ENCODE measurements around the gene ARHGAP26. TPM values are rescaled to one million over a fixed set of nuclear protein-coding genes. Genes with fewer than 3 reads are reported as not detected.
"Not testable (repeated sequence)": the region's sequence is repeated elsewhere in the genome, so short reads cannot be mapped to it uniquely, and the experiment has no call there.

ARHGAP26 gene
- total RNA-seq, 1 donor from 2014 or later = 20.0 TPM

DNA sequence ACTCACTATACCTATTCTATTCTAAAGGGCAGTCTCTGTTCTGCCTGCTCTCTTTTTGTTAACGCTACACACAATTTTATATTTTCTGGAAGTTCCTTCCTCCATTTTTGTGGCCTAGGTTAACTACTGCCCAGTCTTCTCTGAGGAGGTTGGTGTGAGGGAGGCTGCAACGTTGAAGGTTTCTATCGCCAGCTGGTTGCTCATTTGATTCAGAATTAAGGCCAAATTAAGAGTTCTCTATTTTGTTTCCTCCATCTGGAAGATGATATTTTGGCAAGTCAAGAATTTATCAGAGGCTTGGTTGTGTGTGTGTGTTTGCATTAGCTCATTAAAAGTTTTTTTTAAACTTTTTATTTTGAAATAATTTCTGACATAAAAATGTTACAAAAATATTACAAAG lies 175.1 kb downstream of the ARHGAP26 start:
- Mint-ChIP-seq H3K9me3 (peaks cover 4% of the 10 kb centered on the region), H3K27me3 (ENCODE audit: insufficient read depth) (no peaks in the 10 kb centered on the region), H3K36me3 (ENCODE audit: low read depth) (peaks cover 12% of the 10 kb centered on the region), H3K4me3 (no peak overlapping the region), H3K27ac (no peak overlapping the region), H3K4me1 (ENCODE audit: low read depth) (peaks cover 39% of the 10 kb centered on the region)
- no peak for DNase-seq (ENCODE audit: low spot score)
- intact Hi-C loops (cut with micrococcal nuclease) = no loop called here

DNA sequence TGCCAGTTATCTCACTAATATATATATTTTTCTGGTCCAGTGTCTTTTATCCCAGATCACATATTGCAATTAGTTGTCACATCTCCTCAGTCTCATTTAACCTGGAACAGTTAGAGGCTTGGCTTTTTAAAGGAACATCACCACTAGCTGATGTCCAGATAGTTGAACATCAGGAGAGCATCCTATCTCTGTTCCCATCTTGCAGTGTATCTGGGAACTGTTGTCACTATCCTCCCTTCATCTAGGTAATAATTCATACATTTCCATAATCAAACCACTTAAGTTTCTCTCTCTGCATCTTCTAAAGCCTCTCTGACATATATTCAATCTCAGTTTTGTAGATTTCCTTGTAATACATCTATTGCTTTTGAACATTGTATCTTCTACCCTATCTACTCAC lies 175.7 kb downstream of the ARHGAP26 start:
- intact Hi-C loops (cut with micrococcal nuclease) = no loop called here
- DNase-seq (ENCODE audit: low spot score) = no peak
- H3K4me3 Mint-ChIP-seq = no peak overlapping the region
- H3K36me3 Mint-ChIP-seq (ENCODE audit: low read depth) = peaks cover 12% of the 10 kb centered on the region
- H3K27me3 Mint-ChIP-seq (ENCODE audit: insufficient read depth) = no peaks in the 10 kb centered on the region
- peaks cover 43% of the 10 kb centered on the region for H3K4me1 Mint-ChIP-seq (ENCODE audit: low read depth)
- peaks cover 4% of the 10 kb centered on the region for H3K9me3 Mint-ChIP-seq
- H3K27ac Mint-ChIP-seq = no peak overlapping the region

DNA sequence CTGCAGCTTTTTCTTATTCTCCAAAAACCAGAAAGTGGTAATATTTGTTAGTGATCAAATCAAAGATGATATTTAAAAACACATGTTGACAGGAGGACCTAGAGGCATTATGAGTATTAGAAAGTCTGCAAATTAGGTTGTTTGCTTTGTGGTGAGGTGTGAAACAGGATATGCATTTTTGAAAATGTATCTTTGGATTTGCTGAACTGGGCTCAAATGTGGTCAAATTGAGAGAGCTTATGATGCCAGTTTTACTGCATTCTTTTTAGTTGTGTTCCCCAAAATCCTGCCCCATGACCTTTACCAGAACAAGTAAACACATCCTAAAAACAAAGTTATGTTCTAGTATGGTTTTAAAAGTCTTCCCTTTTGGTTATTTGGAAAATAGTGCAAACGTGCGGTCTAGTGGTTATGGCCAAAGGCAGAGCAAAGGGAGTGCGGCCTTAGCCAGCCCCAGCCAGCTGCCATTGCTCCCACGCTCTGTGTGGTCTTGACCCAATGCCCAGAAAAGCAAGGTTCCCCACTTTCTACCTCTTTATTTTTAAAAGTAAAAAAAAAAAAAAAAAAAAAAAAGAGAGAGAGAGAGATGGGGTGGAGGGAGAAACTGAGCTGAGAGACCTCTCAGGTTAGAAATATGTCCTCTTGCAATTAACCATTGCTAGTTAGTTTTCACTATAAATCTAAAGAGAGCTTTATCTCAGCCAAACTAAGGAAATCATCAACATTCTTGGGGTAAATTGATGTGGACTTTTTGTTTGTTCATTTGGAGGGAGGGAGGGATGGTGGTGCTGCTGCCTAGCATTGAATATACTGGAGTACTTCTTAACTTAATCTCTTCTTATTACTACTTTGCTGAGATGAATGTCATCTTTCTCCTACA lies 176.6 kb downstream of the ARHGAP26 start:
- Mint-ChIP-seq H3K9me3 (peaks cover 4% of the 10 kb centered on the region), H3K4me3 (no peak overlapping the region), H3K27me3 (ENCODE audit: insufficient read depth) (no peaks in the 10 kb centered on the region), H3K36me3 (ENCODE audit: low read depth) (peaks cover 10% of the 10 kb centered on the region), H3K27ac (no peak overlapping the region), H3K4me1 (ENCODE audit: low read depth) (peaks cover 35% of the 10 kb centered on the region)
- DNase-seq (ENCODE audit: low spot score) = no peak
- intact Hi-C loops (cut with micrococcal nuclease) = no loop called here

DNA sequence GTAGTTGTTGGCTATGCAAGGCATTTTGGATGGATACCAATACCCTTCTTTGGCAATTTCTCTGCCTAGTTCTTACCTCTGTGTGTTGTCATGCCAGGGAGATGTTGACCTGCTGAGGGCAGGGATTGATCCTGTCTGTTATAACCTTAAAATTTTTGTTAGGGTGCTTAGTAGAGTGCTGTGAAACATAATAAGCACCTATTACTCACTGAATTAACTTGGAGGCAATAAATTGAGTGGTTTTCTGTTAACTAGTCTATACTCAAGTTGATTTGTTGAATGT lies 177.2 kb downstream of the ARHGAP26 start:
- Mint-ChIP-seq H3K4me1 (ENCODE audit: low read depth) (peaks cover 37% of the 10 kb centered on the region), H3K4me3 (no peak overlapping the region), H3K27ac (no peak overlapping the region), H3K27me3 (ENCODE audit: insufficient read depth) (no peaks in the 10 kb centered on the region), H3K9me3 (peaks cover 4% of the 10 kb centered on the region), H3K36me3 (ENCODE audit: low read depth) (peaks cover 15% of the 10 kb centered on the region)
- no peak for DNase-seq (ENCODE audit: low spot score)
- intact Hi-C loops (cut with micrococcal nuclease) = no loop called here

DNA sequence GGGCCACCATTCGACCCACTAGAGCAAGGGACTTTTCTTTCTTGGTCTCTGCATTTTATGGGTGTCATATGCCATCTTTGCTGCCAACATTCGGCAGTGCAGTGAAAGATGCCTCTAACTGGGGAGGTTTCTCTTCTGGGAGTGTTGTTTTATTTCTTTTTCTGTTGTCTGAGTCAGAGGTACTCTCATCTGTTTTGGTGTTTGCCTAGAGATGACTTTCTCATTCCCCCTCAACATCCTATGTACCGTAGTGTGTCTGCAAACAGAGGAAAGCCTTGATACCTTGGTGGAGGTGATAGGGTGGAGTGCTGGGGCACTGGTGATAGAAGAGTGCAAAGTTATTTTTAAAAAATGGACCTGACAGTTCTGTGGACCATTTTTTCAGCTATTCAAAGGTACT lies 182.1 kb downstream of the ARHGAP26 start:
- Mint-ChIP-seq H3K4me1 (ENCODE audit: low read depth) (peaks cover 23% of the 10 kb centered on the region), H3K27ac (no peak overlapping the region), H3K36me3 (ENCODE audit: low read depth) (peaks cover 15% of the 10 kb centered on the region), H3K4me3 (no peak overlapping the region), H3K27me3 (ENCODE audit: insufficient read depth) (no peaks in the 10 kb centered on the region), H3K9me3 (peaks cover 4% of the 10 kb centered on the region)
- DNase-seq (ENCODE audit: low spot score) = no peak
- intact Hi-C loops (cut with micrococcal nuclease) = no loop called here

DNA sequence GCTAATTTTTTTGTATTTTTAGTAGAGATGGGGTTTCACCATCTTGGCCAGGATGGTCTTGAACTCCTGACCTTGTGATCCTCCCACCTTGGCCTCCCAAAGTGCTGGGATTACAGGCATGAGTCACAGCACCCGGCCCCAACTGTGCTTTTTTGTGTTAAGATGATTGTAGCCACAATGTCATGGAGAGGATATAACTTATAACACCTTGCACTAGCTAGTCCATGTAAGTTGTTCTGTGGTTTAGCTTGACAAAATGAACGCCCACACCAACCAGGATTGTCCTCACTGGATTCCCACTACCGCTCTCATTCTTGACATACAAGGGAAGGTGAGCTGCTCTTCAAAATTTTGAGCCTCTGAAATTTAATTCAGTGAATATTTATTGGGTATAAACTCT lies 182.7 kb downstream of the ARHGAP26 start:
- H3K27me3 Mint-ChIP-seq (ENCODE audit: insufficient read depth); DNase-seq (ENCODE audit: low spot score); intact Hi-C loops (cut with micrococcal nuclease): not testable (repeated sequence)

DNA sequence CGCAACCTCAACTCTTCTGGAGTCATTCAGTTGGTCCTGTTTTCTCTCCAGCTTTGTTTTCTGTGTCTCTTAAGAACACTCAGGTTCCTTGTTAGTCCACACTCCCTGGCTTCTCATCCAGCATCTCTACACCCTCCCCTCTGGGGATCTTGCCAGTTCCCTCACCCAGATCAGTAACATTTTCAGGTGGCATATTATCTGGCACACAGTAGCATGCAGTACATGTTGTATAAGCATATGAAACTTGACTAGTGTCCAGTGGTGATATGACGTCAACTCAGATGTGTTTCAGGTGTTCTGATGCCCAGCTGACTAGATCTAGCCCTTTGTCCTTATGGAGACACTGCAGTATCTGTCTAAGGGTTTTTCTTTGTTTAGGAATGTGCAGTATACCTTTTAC lies 184.3 kb downstream of the ARHGAP26 start:
- H3K4me3 Mint-ChIP-seq = no peak overlapping the region
- H3K36me3 Mint-ChIP-seq (ENCODE audit: low read depth) = peaks cover 12% of the 10 kb centered on the region
- no peaks in the 10 kb centered on the region for H3K27me3 Mint-ChIP-seq (ENCODE audit: insufficient read depth)
- no peak overlapping the region for H3K27ac Mint-ChIP-seq
- intact Hi-C loops (cut with micrococcal nuclease) = no loop called here
- H3K4me1 Mint-ChIP-seq (ENCODE audit: low read depth) = peaks cover 23% of the 10 kb centered on the region
- no peak for DNase-seq (ENCODE audit: low spot score)
- H3K9me3 Mint-ChIP-seq = peaks cover 4% of the 10 kb centered on the region

More for the DNA sequence above, 182.7 kb downstream of the ARHGAP26 start:
- Mint-ChIP-seq H3K4me1 (ENCODE audit: low read depth) (peaks cover 20% of the 10 kb centered on the region), H3K36me3 (ENCODE audit: low read depth) (peaks cover 12% of the 10 kb centered on the region)
- H3K4me3 Mint-ChIP-seq, H3K9me3 Mint-ChIP-seq, H3K27ac Mint-ChIP-seq: not testable (repeated sequence)

DNA sequence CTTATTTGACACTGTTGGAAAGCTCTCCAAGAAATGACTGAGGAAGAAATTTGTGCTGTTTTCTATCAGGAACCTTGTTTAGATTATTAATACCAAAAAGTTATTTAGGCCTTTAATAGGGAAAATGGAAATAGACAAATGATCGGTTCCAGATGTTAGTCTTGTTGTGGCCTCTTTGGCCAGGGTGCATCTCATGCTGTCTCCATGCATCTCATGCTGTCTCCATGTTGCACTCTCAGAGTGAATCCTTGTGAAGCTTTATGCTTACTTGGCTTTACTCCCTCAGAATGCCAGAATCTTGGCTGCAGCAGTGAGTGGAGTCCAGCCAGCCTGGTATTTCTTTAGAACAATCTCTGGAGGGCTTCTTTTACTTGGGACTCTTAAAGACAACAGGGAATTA lies 185.5 kb downstream of the ARHGAP26 start:
- intact Hi-C loops (cut with micrococcal nuclease) = no loop called here
- Mint-ChIP-seq H3K9me3 (no peaks in the 10 kb centered on the region), H3K27ac (no peak overlapping the region), H3K36me3 (ENCODE audit: low read depth) (peaks cover 11% of the 10 kb centered on the region), H3K4me1 (ENCODE audit: low read depth) (peaks cover 20% of the 10 kb centered on the region), H3K4me3 (no peak overlapping the region), H3K27me3 (ENCODE audit: insufficient read depth) (no peaks in the 10 kb centered on the region)
- no peak for DNase-seq (ENCODE audit: low spot score)

DNA sequence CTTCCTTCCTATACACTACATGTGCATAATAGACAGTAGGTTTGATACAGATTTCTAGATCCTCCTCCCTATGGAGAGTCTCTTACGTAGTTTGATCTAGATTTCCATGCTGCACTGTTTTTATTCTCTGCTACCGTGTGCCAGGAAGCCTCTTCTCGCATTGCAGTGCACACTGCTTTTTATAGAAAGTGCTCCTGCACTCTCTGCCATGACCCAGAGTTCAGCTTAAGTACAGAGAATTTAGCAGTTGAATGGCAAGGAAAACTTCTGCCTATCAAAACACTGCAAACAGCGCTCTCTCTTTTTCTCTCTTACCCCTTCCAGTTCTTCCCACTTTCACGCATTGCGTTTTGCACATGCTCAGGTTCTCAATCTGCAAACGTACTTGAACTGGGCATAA lies 187.4 kb downstream of the ARHGAP26 start:
- H3K4me1 Mint-ChIP-seq (ENCODE audit: low read depth) = peaks cover 22% of the 10 kb centered on the region
- peaks cover 5% of the 10 kb centered on the region for H3K36me3 Mint-ChIP-seq (ENCODE audit: low read depth)
- H3K27me3 Mint-ChIP-seq (ENCODE audit: insufficient read depth) = no peaks in the 10 kb centered on the region
- DNase-seq (ENCODE audit: low spot score) = no peak
- no peaks in the 10 kb centered on the region for H3K9me3 Mint-ChIP-seq
- H3K4me3 Mint-ChIP-seq = no peak overlapping the region
- intact Hi-C loops (cut with micrococcal nuclease) = no loop called here
- H3K27ac Mint-ChIP-seq = no peak overlapping the region

DNA sequence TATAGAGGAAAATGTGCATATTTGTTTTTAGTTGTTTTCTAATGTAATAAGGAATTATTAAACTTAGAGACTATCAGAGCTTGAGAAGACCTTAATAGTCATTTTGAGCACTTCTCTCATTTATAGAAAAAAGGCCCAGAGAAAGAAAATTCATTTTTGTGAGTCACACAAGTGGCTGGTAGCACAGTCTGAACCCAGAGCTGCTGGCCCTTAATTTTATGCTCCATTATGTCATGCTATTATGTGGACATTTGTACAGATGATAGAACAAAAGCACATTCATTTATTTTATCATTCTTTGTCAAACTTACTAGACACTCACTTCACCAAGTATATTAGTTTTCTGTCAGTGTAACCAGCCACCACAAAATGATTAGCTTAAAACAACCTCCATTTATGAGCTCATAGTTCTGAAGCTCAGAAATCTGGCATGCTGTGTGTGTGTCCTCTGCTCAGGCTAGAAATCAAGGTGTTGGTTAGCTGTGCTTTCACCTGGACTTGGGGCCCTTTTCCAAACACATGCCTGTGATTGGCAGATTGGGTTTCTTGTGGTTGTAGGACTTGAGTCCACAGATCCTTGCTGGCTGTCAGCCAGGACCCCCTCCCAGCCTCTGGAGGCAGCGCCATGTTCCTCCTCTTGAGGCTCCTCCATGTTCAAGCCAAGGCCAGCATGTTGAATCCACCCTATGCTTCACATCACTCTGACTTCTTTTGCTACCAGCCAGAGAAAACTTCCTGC lies 188.9 kb downstream of the ARHGAP26 start:
- H3K9me3 Mint-ChIP-seq = no peaks in the 10 kb centered on the region
- peaks cover 33% of the 10 kb centered on the region for H3K4me1 Mint-ChIP-seq (ENCODE audit: low read depth)
- H3K36me3 Mint-ChIP-seq (ENCODE audit: low read depth) = peaks cover 8% of the 10 kb centered on the region
- no peak overlapping the region for H3K4me3 Mint-ChIP-seq
- no peaks in the 10 kb centered on the region for H3K27me3 Mint-ChIP-seq (ENCODE audit: insufficient read depth)
- intact Hi-C loops (cut with micrococcal nuclease) = no loop called here
- no peak for DNase-seq (ENCODE audit: low spot score)
- no peak overlapping the region for H3K27ac Mint-ChIP-seq

GRCh38 chr5:142959683-142960657 lies 189.8 kb downstream of the ARHGAP26 start:
- no peak for DNase-seq (ENCODE audit: low spot score)
- no peak overlapping the region for H3K27ac Mint-ChIP-seq
- no peak overlapping the region for H3K4me3 Mint-ChIP-seq
- H3K36me3 Mint-ChIP-seq (ENCODE audit: low read depth) = peaks cover 5% of the 10 kb centered on the region
- H3K9me3 Mint-ChIP-seq = no peaks in the 10 kb centered on the region
- no peaks in the 10 kb centered on the region for H3K27me3 Mint-ChIP-seq (ENCODE audit: insufficient read depth)
- peaks cover 42% of the 10 kb centered on the region for H3K4me1 Mint-ChIP-seq (ENCODE audit: low read depth)
- intact Hi-C loops (cut with micrococcal nuclease) = no loop called here

GRCh38 chr5:142961440-142962173 lies 191.4 kb downstream of the ARHGAP26 start:
- Mint-ChIP-seq H3K27ac (no peak overlapping the region), H3K9me3 (no peaks in the 10 kb centered on the region), H3K27me3 (ENCODE audit: insufficient read depth) (no peaks in the 10 kb centered on the region), H3K36me3 (ENCODE audit: low read depth) (peaks cover 5% of the 10 kb centered on the region), H3K4me1 (ENCODE audit: low read depth) (peaks cover 43% of the 10 kb centered on the region), H3K4me3 (no peak overlapping the region)
- intact Hi-C loops (cut with micrococcal nuclease) = no loop called here
- no peak for DNase-seq (ENCODE audit: low spot score)

Data from activated T-helper 1 cell treated with anti-CD3 and anti-CD28 coated beads, Interleukin-12 subunit alpha, Interleukin-12 subunit beta, Interleukin-2, Interleukin-4 antibody, amounts not matched to agents 30 ng/mL and 10 ng/mL and 1 ng/mL, durations not matched to agents 14 hours and 24 hours and 36 hours (primary cell).